ENCODE data around the gene ETV5.

Gene ETV5

GRCh38 chr3:186124592-186124991, 15.7 kb upstream of the ETV5 start:
- FAIRE-seq (no peak), DNase-seq (ENCODE audit: low spot score) (no peak)

GRCh38 chr3:186123012-186123411, 14.1 kb upstream of the ETV5 start:
- DNase-seq (ENCODE audit: low spot score) (no peak), FAIRE-seq (no peak)

DNA sequence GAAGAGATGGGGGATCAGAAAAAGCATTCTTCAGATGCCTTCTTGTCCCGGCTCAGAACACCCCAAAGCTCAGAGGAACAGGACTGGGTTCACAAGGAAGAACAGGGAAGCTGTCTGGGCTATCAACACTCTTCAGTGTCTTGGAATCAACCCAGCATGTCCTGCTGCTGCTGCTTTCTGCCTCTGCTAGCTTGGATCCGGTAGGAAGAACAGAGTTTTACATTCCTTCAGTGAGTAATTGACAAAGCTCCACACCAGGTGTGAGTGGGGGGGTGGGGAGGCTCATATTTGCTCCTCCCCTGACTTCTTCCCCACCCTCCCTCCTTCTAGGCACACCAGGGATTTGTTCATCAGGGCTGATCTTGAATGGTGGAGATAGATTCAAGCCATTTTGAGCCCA, 13.1 kb upstream of the ETV5 start:
- DNase-seq (ENCODE audit: low spot score) (peak; percentile 35), FAIRE-seq (no peak)

DNA sequence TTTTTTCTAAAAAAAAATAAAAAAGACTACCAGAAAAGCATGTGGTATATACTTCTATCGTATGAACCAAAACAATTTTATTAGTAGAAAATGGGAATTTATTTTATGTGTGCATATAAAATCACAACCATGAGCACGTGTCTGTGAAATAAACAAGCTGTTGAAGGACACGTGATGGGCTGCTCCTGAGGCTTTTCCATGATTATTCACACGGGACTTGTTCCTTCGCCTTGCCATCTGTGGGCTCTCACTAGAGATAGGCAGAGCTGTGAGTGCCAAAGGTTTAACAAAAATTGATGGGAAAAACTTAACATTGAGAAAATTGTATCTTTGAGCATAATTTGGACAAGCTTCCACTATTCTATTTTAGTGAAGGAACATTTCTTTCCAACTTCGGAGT, 12.4 kb upstream of the ETV5 start:
- FAIRE-seq: no peak
- DNase-seq (ENCODE audit: low spot score): no peak

- DNase-seq (ENCODE audit: low spot score): no peak
- FAIRE-seq: no peak
Measured at GRCh38 chr3:186119499-186119898, 10.6 kb upstream of the ETV5 start.

DNA sequence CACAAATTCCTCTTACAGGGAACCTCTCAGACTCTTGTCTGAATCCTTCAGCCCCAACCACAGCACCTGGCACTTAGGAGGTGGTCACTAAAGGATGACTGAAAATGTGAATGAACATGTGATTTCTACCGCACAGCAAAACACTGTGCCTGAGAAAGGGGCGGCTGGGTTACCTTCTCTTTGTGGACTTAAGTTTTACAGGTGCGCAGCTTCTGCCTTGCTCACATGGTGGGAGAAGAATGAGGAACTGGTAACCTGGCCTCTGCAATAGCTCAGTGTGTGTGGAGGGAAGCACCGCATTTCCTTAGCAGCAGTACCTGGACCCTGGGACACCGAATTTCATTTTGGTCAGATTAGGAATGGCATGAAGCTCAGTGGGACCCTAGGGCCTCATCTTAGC, 9.8 kb upstream of the ETV5 start:
- no peak for DNase-seq (ENCODE audit: low spot score)
- no peak for FAIRE-seq

DNA sequence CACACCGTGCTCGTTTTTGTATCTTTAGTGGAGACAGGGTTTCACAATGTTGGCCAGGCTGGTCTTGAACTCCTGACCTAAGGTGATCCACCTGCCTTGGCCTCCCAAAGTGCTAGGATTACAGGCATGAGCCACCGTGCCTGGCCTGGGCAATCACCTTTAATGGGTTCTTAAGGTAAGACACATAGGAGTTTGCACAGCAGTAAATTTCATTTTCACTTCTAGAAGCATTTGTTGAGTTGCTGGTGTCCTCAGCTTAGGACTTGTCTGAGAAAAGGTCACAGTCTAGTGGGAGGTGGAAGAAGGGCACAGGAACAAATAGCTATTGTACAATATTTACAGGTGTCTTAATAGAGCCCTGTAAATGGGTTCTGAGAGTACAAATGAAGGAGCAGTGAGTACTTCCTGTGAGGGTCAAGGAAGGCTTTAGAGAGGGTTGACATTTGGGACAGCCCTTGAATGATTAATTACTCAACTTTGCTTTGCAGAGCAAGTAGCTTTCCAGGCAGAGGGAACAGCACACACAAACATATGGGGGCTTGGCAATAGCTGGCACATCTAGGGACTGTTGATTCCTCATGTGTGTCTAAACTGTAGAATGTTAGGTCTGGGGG, 8.7 kb upstream of the ETV5 start:
- FAIRE-seq: no peak
- no peak for DNase-seq (ENCODE audit: low spot score)

GRCh38 chr3:186115239-186115996, 6.5 kb upstream of the ETV5 start:
- no peak for DNase-seq (ENCODE audit: low spot score)
- no peak for FAIRE-seq

DNA sequence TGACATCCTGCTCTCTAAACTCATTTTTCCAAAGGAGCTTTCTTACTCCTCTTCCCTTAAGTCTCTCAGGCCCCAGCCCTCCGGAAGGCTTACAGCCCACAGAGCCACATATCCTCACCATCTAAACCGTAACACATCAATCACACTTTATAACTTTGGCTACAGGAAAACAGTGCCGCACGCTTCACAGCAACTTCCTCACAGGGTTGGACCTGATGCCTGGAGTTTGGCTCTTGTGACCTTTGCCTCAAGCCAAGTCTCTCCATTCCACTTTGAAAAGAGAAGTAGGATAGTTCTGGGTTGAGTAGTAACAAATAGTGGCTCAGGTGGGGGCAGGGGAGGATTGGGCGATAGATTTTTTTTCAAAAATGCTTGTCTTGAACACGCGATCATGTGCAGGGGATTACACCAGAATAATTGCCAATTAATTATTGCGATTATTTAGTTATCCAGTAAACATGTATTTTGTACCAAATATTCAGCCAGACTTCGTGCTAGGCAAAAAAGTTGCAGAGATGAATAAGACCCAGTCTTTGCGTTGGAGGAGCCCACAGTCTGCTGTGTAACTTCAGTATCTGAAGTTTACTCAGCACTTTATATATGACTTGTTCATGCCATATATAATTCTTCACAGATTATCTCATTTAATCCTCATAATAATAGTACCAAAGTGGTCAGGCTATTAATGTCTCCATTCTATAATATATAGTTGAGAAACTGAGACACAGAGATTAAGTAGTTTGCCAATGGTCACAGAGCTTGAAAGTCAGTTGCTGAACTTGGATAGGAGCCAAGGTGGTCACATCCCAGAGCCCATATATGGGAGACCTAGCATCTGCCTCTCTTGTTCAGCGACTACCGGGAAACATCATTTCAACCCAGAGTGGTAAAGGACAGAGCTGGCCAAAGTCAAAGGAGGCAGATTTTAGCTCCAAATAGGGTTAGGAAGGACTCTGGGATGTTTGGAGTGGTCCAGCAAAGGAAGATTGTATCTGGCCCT, 2.4 kb upstream of the ETV5 start:
- FAIRE-seq (no peak), DNase-seq (ENCODE audit: low spot score) (no peak)

GRCh38 chr3:186109897-186110803, 1.3 kb upstream of the ETV5 start:
- FAIRE-seq: no peak
- peak; percentile 36 for DNase-seq (ENCODE audit: low spot score)

GRCh38 chr3:186108106-186108940, 566 bp downstream of the ETV5 start:
- DNase-seq (ENCODE audit: low spot score) (peak; percentile 61), FAIRE-seq (no peak)

- DNase-seq (ENCODE audit: low spot score) (peak; percentile 77), FAIRE-seq (no peak)
Measured at GRCh38 chr3:186107215-186108105, 1.4 kb downstream of the ETV5 start.

GRCh38 chr3:186105543-186105942, 3.3 kb downstream of the ETV5 start:
- FAIRE-seq (no peak), DNase-seq (ENCODE audit: low spot score) (no peak)

DNA sequence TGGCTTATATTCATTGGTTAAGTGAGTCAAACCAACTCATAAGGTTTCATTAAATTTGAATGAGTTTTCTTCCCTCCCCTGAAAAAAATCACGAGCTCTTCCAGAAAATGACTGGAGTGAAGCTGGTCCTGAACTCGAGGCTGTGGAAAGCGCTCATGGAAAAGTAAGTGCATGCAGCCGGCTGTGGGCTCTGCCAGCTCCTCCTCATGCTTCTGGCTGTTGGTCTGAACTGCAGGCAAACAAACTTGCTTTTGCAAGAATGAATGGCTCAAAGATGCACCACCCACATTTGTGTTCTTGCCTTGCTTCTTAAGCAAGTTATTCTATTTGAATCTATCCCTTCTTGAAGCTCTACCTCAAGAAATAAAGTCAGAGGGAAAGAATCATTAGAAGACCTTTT, 6.2 kb downstream of the ETV5 start:
- no peak for FAIRE-seq
- DNase-seq (ENCODE audit: low spot score): no peak

- no peak for FAIRE-seq
- DNase-seq (ENCODE audit: low spot score): no peak
Measured at GRCh38 chr3:186100398-186100797, 8.5 kb downstream of the ETV5 start.

- DNase-seq (ENCODE audit: low spot score) (peak; percentile 39), FAIRE-seq (no peak)
Measured at GRCh38 chr3:186099178-186099577, 9.7 kb downstream of the ETV5 start.

DNA sequence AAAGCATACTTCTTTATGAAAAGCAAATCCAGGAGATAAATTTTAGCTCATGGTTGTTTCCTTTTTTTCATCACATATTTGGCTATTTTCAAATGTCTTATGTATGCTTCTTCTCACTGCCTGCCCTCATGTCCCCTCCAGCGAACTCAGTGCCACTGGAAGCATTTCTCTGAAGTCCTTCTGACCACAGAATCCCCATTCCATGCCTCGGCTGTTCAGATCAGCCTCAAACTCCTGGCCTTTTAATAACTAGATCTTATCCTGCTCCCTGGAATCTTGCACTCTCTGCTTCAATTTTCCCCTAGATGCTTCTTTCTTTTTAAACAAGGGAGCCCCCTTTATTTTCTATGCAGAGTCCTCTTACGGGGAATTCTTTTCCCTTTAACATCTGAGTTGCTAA, 10.1 kb downstream of the ETV5 start:
- DNase-seq (ENCODE audit: low spot score): no peak
- FAIRE-seq: no peak

- FAIRE-seq: no peak
- DNase-seq (ENCODE audit: low spot score): peak; percentile 24
Measured at GRCh38 chr3:186097663-186098451, 11.0 kb downstream of the ETV5 start.
